EL (cell line): Measurements from ENCODE around the gene MMP25.

Experiments
- DNase-seq: peaks from one replicate; pipeline ENCODE4 v3.0.0-alpha.2; 2016

The MMP25 gene

DNA sequence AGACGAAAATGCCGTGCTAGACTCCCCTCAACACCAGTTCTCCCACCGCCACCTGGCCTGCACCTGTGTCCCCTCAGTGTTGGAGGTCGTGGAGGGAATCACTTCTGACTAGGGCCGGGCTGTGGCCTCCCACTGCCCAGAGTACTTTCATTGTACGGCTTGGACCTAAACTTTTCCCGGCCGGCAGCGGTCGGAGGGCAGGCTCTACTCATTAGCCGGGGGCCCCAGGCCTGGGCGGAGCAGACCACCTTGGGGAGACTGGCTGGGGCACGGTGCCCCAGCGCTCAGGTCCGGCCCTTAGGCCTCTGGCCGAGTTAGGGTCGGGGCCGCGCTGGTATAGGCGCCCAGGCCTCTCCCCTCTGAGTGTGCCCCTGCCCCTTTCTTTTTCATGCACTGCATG, 29.0 kb upstream of the MMP25 start:
- DNase-seq = no peak

DNA sequence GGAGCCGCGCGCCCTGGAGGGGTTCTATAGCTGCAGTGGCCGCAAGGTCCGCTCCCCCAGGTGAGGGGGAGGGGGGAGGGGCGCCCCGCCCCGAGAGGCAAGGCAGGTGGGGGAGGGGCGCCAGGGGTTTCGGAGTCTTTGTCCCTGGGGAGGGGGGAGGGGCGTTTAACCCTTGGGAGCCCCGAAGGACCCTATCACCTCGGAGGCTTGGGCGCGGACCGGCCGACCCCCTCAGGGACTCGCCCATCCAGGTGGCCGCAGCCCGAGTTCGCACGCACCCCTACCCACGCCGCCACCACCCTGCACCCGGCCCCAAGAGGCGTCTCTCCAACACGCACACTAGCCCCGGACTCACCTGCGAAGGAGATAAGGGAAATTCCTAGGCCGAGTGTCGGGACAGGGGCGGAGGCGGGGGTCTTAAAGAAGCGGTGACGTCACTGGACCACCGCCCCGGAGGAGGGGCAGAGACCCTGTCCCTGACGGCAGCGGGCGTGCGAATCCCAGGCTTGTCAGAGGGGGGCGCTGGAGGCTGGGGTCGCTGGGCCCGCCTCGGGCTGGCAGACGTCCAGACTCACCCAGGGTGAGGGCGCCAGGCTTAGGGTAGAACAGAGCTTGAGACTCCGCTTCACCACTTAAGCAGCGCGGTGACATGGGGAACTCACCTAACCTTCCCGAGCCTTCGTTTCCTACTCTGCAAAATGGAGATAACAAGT, 28.4 kb upstream of the MMP25 start, which contains the start of gene CLDN6:
CLDN6 (minus strand) TSS at position 390 of the 713 bp plus-strand sequence. CDS start 2,162 bp downstream, outside the sequence.
- DNase-seq = no peak

DNA sequence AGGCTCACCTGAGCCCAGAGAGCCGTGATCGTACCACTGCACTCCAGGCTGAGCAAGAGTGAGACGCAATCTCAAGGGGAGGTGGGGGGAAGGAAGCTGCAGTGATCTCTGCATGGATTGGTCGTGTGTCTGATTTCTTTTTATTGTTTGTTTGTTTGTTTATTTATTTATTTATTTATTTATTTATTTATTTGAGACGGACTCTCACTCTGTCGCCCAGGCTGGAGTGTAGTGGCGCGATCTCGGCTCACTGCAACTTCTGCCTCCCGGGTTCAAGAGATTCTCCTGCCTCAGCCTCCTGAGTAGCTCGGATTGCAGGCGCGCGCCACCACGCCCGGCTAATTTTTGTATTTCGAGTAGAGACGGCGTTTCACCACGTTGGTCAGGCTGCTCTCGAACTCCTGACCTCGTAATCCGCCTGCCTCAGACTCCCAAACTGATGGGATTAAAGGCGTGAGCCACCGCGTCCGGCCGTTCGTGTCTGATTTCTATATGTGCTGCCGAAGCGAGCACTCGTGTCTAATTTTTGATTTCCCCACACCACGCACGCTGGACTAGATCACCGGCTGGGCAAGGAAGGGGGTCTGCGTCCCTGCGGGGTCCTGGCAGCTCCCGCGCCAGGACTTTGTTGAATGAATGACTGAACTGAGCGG, 26.6 kb upstream of the MMP25 start:
- no peak for DNase-seq

DNA sequence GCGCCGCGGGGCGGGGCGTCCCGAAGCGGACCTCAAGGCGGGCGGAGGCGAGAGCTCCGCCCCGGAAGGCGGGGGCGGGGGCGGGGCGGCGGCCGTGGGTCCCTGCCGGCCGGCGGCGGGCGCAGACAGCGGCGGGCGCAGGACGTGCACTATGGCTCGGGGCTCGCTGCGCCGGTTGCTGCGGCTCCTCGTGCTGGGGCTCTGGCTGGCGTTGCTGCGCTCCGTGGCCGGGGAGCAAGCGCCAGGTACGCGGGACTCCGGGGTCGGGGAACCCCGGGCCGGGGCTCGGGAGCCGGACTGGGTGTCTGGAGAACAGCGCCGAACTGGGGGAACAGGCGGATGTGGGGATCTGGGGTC, 26.1 kb upstream of the MMP25 start, which contains the start of gene TNFRSF12A:
TNFRSF12A (plus strand) TSS at position 122 of the 357 bp plus-strand sequence; CDS start at position 152, 30 bp downstream.
- DNase-seq = peak; percentile 85

DNA sequence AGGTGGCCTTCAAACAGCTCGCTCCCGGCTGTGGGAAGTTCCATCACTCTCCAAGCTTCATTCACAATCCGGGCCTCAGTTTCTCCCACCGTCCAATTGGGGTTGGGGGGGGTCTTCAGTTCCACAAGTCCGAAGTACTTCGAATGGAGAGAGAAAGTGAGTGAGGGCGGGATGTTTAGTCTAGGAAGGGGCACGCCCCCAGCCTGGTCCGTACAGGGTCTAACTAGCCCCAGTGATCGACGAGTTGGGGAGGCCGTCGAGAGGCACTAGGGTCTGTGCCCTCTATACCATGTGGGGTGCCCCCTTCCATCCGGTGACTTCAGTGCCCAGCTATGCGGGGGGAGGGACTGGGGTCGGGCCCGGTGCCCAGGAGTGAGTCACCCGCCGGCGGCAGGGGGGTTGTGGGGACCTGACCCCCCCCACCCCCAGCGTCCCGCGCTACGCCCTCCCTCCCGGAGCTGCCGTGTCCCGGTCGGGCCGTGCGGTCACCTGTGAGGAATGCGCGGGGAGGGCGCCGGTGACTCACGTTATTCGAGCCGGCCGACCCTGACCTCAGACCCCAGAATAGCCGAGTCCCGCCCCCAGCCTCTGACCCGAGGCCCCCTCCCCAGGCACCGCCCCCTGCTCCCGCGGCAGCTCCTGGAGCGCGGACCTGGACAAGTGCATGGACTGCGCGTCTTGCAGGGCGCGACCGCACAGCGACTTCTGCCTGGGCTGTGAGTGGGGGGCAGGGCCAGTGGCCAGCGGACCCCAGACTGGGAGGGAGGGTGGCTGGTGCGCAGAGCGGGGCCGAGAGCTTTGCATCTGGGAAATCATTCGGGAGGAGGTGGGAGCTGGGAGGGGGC, 25.5 kb upstream of the MMP25 start:
- DNase-seq = peak; percentile 94

DNA sequence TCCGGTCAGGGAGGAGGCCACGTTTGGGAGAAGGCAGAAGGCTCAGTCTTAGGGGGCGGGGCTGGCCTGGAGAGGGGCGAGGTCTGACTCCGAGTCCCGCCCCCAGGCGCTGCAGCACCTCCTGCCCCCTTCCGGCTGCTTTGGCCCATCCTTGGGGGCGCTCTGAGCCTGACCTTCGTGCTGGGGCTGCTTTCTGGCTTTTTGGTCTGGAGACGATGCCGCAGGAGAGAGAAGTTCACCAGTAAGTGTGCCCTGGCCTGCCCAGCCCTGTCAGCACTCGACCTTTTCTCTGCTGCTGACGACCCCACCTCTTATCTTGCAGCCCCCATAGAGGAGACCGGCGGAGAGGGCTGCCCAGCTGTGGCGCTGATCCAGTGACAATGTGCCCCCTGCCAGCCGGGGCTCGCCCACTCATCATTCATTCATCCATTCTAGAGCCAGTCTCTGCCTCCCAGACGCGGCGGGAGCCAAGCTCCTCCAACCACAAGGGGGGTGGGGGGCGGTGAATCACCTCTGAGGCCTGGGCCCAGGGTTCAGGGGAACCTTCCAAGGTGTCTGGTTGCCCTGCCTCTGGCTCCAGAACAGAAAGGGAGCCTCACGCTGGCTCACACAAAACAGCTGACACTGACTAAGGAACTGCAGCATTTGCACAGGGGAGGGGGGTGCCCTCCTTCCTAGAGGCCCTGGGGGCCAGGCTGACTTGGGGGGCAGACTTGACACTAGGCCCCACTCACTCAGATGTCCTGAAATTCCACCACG, 24.7 kb upstream of the MMP25 start:
- DNase-seq = peak; percentile 98

DNA sequence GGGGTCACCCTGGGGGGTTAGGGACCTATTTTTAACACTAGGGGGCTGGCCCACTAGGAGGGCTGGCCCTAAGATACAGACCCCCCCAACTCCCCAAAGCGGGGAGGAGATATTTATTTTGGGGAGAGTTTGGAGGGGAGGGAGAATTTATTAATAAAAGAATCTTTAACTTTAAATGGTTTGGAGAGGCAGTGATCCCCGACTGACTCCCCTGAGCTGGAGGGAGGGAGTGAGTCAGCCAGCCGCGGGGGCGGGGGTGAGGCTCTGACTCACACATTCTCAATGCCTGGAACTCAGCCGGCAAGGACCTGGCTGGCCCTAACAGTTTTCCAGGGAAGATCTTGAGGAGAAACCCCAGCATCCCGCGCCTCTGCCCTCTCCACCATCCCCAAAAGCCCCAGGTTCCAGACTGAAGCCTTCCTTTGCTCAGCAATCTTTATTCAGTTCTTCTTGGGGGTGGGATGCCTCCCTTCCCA, 24.1 kb upstream of the MMP25 start:
- peak; percentile 97 for DNase-seq

DNA sequence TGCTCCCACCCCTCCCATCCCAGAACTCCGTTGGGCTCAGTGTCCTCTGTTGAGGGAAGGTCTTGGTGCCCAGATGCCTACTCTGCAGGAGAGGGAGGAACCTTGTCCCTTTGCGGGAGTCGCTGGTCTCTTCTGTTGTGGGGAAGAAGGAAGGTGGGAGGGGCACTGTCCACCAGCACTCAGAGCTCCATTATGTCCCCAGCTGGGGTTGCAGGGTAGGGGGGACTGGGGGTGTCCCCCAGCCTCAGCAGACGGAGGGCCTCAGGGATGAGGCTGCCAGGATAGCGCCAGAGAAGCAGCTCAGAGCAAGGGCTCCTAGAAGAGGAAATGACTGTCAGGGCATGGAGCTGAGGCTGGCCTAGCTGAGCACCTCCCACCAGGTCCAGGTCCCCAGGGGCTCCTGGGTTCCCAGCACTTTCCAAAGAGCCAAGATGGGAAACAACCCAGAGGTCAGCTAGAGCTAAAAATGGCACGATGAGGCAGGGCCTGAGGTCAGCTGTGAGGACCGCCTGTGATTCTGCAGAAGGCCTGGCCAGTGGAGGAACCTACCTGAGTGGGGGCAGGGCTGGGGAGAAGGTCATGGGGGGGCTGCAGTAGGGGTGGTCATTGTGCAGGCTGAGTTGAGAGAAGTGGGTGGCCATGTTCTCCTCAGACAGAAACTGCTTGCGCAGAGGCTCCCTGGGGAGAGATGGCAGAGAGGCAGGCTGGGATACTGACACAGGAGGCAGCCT, 23.5 kb upstream of the MMP25 start:
- DNase-seq = peak; percentile 61

DNA sequence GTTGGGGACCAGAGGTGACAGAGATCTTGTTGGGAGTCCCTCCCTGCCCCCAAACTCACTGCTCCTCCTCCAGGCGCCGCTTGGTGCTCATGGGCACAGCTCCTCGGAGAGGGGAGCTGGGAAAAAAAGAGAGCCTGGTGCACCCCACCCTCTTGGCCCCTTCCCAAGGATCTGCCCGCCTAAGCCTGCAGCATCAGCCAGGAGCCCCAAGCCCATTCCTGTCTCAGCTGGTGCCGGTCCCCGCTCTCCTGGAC, 23.0 kb upstream of the MMP25 start:
- DNase-seq = peak; percentile 91

DNA sequence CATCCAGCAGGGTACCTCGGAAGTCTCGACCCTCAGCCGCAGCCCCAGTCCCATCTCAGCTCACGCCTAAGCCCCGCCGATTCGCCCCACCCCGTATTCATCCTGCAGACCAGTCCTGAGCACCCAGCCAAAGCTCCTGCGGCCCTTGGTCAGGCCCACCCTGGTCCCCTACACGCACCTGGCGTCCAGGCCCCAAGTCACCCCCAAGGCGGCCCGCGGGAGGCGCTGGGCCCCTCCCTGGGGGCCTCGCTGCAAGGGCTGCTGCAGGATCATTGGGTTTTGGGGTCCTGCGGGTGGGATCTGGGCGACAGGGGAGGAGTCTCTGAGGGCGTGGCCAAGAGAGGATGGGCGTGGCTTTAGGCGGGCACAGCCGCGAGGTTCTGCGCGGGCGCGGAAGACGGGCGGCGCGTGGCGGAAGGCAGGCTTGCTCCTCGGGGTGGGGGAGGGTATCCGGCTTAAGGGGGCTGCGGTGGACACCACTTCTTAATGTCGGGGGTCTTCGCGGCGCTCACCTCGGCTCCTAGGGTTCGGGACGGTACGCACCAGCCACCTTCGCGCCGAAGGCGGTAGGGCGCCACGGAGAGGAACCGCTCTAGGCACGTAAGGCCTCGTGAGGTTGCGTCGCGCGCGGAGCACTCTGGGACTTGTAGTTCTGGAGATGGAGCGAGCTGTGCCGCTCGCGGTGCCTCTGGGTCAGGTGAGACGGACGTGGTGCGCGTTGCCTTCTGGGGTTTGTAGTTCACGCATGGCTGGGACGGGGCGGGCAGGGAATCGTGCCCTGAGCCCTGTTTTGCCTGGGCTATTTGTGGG, 22.5 kb upstream of the MMP25 start, which contains the start of the genes HCFC1R1 and THOC6:
HCFC1R1 (minus strand) TSS at position 274 of the 810 bp plus-strand sequence; CDS start at position 273, 1 bp downstream.
THOC6 (plus strand) TSS at position 367 of the 810 bp plus-strand sequence; CDS start at position 659, 292 bp downstream.
- DNase-seq = peak; percentile 97

DNA sequence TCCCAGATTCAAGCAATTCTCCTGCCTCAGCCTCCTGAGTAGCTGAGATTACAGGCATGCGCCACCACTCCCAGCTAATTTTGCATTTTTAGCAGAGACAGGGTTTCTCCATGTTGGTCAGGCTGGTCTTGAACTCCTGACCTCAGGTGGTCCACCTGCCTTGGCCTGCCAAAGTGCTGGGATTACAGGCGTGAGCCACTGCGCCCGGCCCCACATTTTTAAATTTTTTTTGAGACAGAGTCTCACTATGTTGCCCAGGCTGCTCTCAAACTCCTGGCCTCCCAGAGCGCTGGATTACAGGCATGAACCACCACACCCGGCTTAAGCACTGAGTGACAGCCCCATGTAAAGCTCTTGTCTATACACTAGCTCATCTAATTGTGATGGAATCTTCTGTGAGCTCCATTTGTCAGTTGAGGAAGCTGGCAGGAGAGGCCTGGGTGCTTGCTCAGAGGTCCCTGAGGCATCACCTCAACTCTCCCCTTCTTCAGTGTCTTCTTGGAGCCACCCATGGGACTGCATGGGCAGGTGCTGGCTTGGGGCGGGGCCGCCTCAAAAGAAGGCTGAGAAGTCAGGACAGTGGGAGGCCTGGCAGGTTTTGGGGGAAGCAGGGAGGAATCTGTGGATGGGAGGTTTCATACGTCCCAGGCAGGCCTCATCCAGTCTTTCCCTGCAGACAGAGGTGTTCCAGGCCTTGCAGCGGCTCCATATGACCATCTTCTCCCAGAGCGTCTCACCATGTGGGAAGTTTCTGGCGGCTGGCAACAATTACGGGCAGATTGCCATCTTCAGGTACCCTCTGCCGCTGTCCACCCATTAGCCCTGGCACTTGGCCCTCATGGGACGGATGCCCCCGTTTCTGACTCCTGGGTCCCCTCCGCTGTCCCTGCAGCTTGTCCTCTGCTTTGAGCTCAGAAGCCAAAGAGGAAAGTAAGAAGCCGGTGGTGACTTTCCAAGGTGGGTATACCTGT, 21.0 kb upstream of the MMP25 start:
- no peak for DNase-seq

DNA sequence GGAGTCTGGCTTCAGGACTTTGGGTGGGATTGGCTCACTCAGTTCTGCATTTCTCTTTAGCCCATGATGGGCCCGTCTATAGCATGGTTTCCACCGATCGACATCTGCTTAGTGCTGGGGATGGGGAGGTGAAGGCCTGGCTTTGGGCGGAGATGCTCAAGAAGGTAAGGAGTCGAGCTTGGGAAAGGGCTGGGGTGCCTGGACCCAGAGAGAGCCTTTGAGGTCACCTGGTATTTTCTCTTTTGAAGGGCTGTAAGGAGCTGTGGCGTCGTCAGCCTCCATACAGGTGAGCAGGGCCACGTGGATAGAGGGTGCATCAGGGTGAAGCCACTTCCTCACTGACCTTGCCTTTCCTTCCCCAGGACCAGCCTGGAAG, 20.4 kb upstream of the MMP25 start:
- no peak for DNase-seq

DNA sequence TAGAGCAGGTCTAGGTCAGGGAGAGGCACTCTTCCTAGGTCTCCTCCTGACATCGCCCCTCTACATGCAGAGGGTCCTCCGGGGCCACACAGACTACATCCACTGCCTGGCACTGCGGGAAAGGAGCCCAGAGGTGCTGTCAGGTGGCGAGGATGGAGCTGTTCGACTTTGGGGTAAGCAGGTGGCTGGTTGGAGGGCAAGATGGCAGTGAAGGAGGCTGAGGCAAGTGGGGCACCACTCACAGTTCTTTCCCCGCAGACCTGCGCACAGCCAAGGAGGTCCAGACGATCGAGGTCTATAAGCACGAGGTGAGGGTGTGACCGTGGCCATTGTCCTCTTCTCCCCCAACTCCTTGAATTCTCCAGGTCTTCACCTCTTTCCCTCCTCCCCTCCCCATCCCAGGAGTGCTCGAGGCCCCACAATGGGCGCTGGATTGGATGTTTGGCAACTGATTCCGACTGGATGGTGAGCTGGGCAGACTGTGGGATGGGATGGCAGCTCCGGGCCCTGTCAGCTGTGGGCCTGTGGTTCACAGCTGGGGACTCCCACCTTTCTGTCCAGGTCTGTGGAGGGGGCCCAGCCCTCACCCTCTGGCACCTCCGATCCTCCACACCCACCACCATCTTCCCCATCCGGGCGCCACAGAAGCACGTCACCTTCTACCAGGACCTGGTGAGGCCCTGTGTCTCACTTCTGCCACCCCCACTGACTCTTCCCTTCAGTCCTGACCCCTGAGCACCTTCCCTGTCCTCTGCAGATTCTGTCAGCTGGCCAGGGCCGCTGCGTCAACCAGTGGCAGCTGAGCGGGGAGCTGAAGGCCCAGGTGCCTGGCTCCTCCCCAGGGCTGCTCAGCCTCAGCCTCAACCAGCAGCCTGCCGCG, 19.5 kb upstream of the MMP25 start:
- DNase-seq = no peak

DNA sequence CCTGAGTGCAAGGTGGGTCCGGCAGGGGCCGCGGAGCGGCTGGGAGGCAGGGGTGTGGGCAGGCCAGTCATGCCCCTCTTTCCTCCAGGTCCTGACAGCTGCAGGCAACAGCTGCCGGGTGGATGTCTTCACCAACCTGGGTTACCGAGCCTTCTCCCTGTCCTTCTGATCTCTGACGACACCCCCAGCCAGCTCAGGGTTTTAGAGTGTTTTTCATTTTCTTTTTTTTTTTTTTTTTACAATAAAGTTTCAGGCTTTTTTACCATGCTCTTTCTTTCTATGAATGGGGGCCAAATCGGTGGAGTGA, 18.9 kb upstream of the MMP25 start:
- DNase-seq = no peak

DNA sequence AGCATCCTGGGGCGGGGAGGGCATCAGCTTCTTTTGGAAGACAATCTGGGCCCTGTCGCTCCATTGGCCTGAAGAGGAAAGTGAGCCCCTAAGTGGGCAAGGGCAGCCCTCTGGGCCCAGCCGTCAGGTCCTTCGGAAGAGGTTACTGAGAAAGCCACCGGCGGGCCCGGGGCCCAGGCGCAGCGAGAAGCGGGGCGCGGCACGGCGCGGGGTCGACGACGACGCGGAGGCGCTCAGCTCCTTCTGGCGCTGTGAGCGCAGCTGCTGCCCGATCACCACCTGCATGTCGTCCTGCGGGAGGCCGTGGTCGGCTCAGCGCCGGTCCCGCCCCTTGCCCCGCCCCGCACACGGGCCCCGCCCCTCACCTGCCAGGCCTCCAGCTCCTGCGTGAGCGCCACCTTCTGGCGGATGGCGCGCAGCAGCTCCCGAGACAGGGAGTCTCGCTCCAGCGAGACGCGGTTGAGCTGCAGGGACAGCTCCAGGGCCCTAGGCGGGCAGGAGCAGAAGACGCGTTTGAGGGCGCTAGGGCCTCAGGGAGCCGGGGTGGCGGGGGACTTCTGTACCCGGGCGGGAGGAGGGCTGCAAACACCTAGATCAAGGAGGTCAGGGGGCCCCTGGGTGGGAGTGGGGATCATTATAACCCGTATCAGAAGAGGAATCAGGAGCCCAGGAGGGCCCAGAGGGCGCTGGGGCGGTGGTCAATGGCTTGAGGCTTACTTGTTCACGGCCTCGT, 18.2 kb upstream of the MMP25 start:
- peak; percentile 56 for DNase-seq

DNA sequence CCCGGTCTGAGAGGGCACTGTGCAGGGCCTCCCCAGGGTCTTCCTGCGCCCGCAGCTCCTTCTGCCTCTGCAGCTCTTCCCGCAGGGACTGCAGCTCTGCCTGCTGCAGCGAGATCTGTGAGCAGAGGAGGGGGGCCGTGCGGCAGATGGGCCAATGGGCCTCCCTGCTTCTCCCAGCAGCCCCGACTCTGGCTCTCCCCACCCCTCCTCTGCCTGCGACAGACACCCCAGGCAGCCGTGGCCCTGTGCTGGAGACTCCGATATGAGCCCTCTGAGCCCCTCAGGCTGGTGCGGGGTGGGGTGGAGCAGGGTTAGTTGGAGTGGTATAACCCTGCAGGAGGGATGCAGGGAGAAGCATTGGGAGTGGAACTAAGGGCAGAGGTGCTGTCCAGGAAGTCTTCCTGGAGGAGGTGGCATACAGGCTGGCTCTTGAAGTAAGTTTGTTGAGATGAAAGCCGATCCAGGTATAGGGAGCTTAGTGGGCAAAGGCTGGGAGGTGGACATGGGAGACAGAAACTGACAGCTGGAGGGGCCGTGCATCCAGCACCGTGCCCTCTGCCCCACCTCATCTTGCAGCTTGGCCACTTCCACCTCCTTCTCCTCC, 17.5 kb upstream of the MMP25 start:
- DNase-seq = no peak

DNA sequence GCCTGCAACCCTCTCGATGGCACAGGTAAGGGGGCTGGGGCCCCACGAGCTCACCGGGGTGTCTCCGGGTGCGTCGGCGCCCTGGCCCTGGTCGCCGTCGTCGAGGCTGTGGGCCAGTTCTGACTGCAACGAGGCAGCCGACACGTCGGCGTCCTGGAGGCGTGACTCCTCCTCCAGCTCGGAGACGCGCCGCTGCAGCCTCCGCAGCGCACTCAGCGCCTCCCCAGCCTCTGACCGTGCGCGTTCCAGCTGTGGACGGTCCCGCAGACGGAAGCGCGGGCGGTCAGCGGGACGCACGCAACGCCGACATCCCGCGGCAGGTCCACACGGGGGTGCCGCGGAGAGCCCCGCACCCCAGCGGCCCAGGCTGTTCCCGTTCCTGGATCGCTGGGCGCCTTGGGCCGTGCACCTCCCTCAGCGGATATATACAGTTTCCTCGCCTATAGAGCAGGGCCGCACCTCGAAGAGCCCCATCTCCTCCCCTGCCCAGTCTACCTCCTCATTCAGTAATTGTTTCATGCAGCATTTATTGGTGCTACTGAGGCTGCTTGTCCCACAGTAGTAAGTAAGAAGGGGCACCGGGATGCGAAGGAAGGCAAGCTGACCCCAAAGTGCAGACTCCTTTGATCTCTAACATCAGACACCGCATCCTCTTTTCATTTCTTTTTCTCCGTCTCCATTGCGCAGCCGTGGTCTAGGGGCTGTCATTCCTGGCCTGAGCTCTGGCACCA, 16.7 kb upstream of the MMP25 start:
- peak; percentile 45 for DNase-seq
